GM13977 (cell line): Measurements from ENCODE around the gene FAM228A.

Experiments used
- DNase-seq: peaks from one replicate; pipeline ENCODE4 v3.0.0; 2012; ENCODE audit warnings: low spot score
- CTCF ChIP-seq: IDR thresholded peaks from 2 replicates; pipeline ENCODE4 v1.5.1; 2012; ENCODE audit warnings: mild to moderate bottlenecking, control low read depth; ENCODE audit not compliant: insufficient read depth; ENCODE audit errors: extremely low read depth, missing control alignments
- in situ Hi-C: fragments of 300-500 bp; cut with MboI; formaldehyde crosslinking; loops from one replicate; pipeline ENCODE4 v1.12.0; 2022; ENCODE audit warnings: low sequenced_read_pairs, low pct_unique_long_range_greater_than_20kb, mixed read lengths, inconsistent platforms; ENCODE audit not compliant: unreplicated experiment

The FAM228A gene

GRCh38 chr2:24228470-24228869 lies 53.6 kb downstream of the FAM228A start:
- in situ Hi-C loops = no loop called here
- DNase-seq = no peak
- peak; percentile 44 for TF ChIP-seq CTCF

DNA sequence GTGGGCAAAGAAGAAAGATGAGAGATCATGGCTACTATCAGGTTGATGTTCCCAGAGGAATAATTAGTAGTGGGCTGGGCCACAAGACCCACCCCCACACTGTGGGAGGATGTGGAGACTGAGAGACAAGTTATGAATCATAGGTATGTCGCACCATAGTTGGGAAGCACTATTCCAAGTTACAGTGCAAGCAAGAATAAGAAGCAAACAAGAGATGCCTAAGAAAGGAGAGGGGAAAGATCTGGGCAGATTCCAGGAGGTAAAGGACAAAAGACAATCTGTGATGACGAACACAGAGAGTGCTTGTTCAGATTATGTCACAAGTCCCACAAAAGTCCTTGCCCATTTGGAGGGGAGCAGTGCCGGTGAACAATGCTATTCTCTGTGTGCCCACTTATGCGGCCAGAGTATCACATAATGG lies 56.6 kb downstream of the FAM228A start:
- no peak for TF ChIP-seq CTCF
- in situ Hi-C loops = no loop called here
- no peak for DNase-seq

GRCh38 chr2:24233321-24233720 lies 58.5 kb downstream of the FAM228A start:
- in situ Hi-C loops = no loop called here
- no peak for DNase-seq
- no peak for TF ChIP-seq CTCF

DNA sequence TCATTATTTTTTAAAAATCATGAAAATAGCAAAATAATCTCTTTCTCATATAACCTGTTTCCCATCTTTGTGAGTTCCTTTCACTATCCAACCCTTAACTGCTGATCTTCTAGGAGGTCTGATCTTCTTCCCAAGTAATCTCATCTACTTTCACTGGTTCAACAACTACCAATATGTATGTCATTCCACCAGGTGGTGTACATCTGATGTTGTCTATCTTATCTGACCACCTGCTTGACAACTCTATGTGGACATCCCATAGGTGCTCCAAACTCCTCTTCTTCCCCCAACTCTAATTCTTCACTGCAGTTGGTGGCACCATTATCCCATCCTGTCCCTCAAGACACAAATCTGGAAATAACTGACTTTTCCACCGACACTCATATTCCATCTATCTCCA lies 62.5 kb downstream of the FAM228A start:
- no peak for DNase-seq
- in situ Hi-C loops = no loop called here

GRCh38 chr2:24238158-24238557 lies 63.3 kb downstream of the FAM228A start:
- no peak for TF ChIP-seq CTCF
- in situ Hi-C loops = no loop called here
- DNase-seq = no peak

More for the DNA sequence above, 62.5 kb downstream of the FAM228A start:
- no peak for TF ChIP-seq CTCF

DNA sequence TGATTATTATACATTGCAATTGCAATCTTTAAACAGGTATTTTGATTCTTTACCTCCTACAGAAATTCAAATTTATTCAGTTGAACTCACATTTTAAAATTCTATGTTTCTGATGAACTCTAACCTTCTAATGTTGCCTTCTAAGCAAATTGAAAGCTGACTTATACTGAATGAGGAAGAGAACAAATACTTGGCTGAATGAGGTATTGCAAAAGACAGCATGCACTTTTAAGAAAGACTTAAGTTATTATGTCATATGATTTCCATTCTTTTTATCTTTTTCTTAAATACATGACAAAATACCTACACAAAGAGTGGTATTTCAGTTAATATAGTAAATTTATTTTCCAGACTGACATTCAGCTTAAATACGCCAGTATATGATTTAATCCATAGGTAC lies 64.7 kb downstream of the FAM228A start:
- in situ Hi-C loops = no loop called here
- no peak for TF ChIP-seq CTCF
- DNase-seq = no peak
